Activated naive CD4-positive, alpha-beta T cell treated with anti-CD3 and anti-CD28 coated beads for 36 hours (primary cell): ENCODE measurements around the gene NRXN3. TPM values are rescaled to one million over a fixed set of nuclear protein-coding genes. Genes with fewer than 3 reads are reported as not detected.

Experiments used
- CTCF ChIA-PET: fragments of 350-600 bp; sonication (Branson Sonifier 250); formaldehyde crosslinking; loops from one replicate; lab custom pipeline; 2021; ENCODE audit warnings: antibody characterized with exemption; lab: Charles Lee
- DNase-seq: peaks from one replicate; pipeline ENCODE4 v3.0.0-alpha.2; 2020
- H3K27ac Mint-ChIP-seq: one replicate; pipeline ENCODE4 v1.8.0; 2021; ENCODE audit warnings: mild to moderate bottlenecking, mixed read lengths
- H3K27me3 Mint-ChIP-seq: one replicate; pipeline ENCODE4 v1.8.0; 2021; ENCODE audit warnings: low read depth, mixed read lengths
- H3K36me3 Mint-ChIP-seq: one replicate; pipeline ENCODE4 v1.8.0; 2021; ENCODE audit warnings: low read depth, mixed read lengths
- H3K4me1 Mint-ChIP-seq: one replicate; pipeline ENCODE4 v1.8.0; 2021; ENCODE audit warnings: low read depth, mixed read lengths
- H3K4me3 Mint-ChIP-seq: one replicate; pipeline ENCODE4 v1.8.0; 2021; ENCODE audit warnings: mild to moderate bottlenecking, moderate library complexity, mixed read lengths
- H3K9me3 Mint-ChIP-seq: one replicate; pipeline ENCODE4 v1.8.0; 2021; ENCODE audit warnings: mixed read lengths
- intact Hi-C: fragments of 100-400 bp; cut with micrococcal nuclease; formaldehyde crosslinking; loops from one replicate; pipeline ENCODE4 v1.15.1; 2023
- total RNA-seq, 2 experiments: library from RNA; stranded (reverse); gene quantifications; one replicate each; pipeline ENCODE4 v1.2.3, GENCODE V29; 2021

Gene NRXN3
- total RNA-seq, 2 experiments from 2014 or later: not detected

- intact Hi-C loops: no loop called here
- Mint-ChIP-seq H3K4me3 (no peak overlapping the region), H3K9me3 (no peaks in the 10 kb centered on the region), H3K36me3 (no peaks in the 10 kb centered on the region), H3K27me3 (no peaks in the 10 kb centered on the region), H3K4me1 (no peaks in the 10 kb centered on the region), H3K27ac (no peak overlapping the region)
- CTCF ChIA-PET: no interaction called here
- DNase-seq: no peak
These were observed 1431.9 kb downstream of the NRXN3 start for GRCh38 chr14:79602045-79602444.

- H3K4me1 Mint-ChIP-seq: no peaks in the 10 kb centered on the region
- H3K36me3 Mint-ChIP-seq: no peaks in the 10 kb centered on the region
- H3K9me3 Mint-ChIP-seq: no peaks in the 10 kb centered on the region
- H3K27me3 Mint-ChIP-seq: no peaks in the 10 kb centered on the region
- intact Hi-C loops: no loop called here
- CTCF ChIA-PET: no interaction called here
- H3K27ac Mint-ChIP-seq: no peak overlapping the region
- no peak for DNase-seq
- H3K4me3 Mint-ChIP-seq: no peak overlapping the region
These were observed 1432.6 kb downstream of the NRXN3 start for GRCh38 chr14:79602742-79603141.

DNA sequence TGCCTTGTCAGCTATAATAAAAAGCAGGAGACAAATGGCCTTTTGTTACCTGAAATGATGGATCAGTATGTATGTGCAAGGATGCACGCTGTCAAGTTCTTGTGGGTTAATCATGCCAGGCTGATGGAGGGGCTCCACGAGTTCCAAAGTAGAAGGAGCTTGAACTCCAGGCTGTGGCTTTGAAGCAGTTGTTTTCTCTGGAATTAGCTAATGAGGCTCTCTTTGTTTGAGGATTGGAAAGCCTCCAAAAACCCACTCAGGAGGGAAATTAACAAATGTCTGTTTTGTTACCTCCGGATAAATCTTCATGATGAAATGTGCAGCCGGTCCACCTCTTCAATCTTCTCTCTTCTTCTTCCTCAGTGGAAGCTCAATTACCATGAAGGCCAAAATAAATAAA is 1435.7 kb downstream of the NRXN3 start:
- intact Hi-C loops: no loop called here
- CTCF ChIA-PET: no interaction called here
- H3K27ac Mint-ChIP-seq: no peak overlapping the region
- no peaks in the 10 kb centered on the region for H3K4me1 Mint-ChIP-seq
- H3K4me3 Mint-ChIP-seq: no peak overlapping the region
- no peak for DNase-seq
- H3K36me3 Mint-ChIP-seq: no peaks in the 10 kb centered on the region
- H3K9me3 Mint-ChIP-seq: no peaks in the 10 kb centered on the region
- no peaks in the 10 kb centered on the region for H3K27me3 Mint-ChIP-seq

DNA sequence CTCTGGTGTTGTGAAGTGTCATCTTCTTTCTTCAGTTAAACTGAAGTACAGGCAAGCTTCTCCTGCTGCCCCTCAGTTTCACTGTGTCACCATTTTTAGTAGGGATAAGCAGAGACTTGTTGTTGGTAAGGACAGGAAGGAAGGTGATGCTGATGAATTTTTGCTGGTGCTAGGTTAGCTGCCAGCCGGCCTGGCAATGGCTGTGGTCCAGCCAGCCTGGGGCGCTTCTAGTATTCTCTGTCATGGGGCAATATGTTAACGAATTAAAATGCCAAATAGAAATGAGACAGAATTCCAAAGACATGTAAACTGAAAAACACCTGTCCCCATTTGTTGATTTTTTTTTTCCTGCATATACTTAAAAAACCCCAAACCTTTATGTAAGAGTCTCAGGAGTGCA is 1438.3 kb downstream of the NRXN3 start:
- Mint-ChIP-seq H3K27ac (no peak overlapping the region), H3K9me3 (no peaks in the 10 kb centered on the region)
- intact Hi-C loops: no loop called here

DNA sequence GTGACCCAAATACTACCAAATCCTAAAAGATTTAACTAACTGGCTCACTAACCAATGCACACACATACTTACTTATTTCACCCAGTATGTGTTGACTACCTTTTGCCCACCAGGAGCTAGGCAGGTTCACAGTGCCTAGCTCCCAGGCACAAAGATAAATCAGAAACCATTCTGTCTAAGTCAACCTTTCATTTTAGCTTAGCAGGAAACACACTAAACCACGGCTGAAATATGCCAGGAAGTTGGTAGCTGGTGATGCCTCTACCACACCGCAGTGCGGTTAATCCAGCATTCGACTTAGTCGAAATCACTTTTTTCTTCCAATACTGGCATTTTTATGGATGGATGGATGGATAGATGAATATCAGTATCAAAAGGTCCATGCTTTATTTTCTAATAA is 1443.5 kb downstream of the NRXN3 start:
- Mint-ChIP-seq H3K27ac (no peak overlapping the region), H3K4me3 (no peak overlapping the region), H3K9me3 (peaks cover 3% of the 10 kb centered on the region), H3K36me3 (no peaks in the 10 kb centered on the region), H3K27me3 (no peaks in the 10 kb centered on the region), H3K4me1 (no peaks in the 10 kb centered on the region)
- intact Hi-C loops: no loop called here
- DNase-seq: no peak
- CTCF ChIA-PET: no interaction called here

More for the DNA sequence above, 1438.3 kb downstream of the NRXN3 start:
- CTCF ChIA-PET: no interaction called here
- Mint-ChIP-seq H3K4me1 (no peaks in the 10 kb centered on the region), H3K27me3 (no peaks in the 10 kb centered on the region), H3K4me3 (no peak overlapping the region), H3K36me3 (no peaks in the 10 kb centered on the region)
- no peak for DNase-seq

- no peak overlapping the region for H3K4me3 Mint-ChIP-seq
- H3K27ac Mint-ChIP-seq: no peak overlapping the region
- H3K9me3 Mint-ChIP-seq: peaks cover 3% of the 10 kb centered on the region
- no peak for DNase-seq
- CTCF ChIA-PET: no interaction called here
- intact Hi-C loops: no loop called here
- H3K4me1 Mint-ChIP-seq: no peaks in the 10 kb centered on the region
- H3K27me3 Mint-ChIP-seq: no peaks in the 10 kb centered on the region
- H3K36me3 Mint-ChIP-seq: no peaks in the 10 kb centered on the region
These were observed 1444.3 kb downstream of the NRXN3 start for GRCh38 chr14:79614448-79614847.

DNA sequence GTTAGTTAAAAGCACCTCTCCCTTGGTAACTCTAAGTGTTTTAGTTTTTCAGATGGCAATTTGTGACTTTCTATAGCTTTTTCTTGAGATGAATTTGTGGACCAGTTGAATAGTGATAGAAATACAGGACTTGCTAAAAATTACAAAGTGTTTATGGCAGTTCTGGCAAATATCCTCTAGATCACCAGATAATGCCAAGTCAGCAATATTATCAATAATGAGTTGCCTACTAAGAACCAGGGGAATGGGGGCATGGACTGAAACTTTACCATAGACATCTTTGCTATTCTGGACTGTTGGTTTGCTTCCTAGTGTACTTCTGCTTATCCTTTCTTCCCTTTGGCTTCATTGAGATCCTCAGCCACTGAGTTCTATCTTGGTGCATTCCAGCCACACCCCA is 1456.9 kb downstream of the NRXN3 start:
- DNase-seq: no peak
- peaks cover 5% of the 10 kb centered on the region for H3K9me3 Mint-ChIP-seq
- H3K27me3 Mint-ChIP-seq: peaks cover 2% of the 10 kb centered on the region
- CTCF ChIA-PET: no interaction called here
- H3K36me3 Mint-ChIP-seq: no peaks in the 10 kb centered on the region
- no peaks in the 10 kb centered on the region for H3K4me1 Mint-ChIP-seq
- H3K4me3 Mint-ChIP-seq: no peak overlapping the region
- H3K27ac Mint-ChIP-seq: no peak overlapping the region
- intact Hi-C loops: no loop called here

DNA sequence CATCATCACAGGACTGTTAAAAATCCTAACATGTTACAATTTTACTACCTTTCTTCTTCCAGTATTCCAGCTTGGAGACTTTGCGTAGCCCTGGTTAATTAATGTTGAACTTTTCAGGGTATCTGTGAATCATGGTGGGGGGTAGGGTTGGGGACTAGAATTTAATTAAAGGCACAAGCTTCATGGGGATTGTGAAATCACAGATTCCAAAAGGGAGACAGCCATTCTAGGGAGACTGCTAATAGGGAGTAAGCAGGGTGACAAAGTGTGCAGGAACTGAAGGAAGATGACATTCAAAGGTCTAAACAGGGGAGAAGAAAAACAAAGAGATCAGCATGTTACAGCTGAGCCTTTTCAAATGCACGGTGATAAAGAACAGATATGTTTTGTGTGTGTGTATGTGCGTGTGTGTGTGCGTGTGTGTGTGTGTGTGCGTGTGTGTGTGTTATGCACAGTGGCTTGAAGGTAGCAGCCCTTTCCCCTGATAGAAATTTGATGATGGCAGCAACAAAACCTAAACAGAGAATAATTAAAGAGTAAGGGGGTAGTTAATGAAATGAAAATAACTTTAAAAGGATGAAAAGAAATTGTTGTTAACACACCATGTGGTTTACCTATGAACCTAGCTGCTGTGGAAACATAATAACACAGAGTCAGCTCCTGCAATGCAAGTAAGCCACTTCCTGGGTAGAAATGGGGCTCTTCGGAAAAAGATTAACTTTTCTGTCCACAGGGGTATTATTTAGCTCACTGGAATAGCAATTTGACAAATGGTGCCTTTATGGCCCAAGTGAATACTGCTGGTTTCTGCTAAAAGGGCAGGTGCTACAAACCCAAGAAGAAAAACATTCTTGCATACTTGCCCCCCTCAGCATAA is 1459.5 kb downstream of the NRXN3 start:
- intact Hi-C loops: no loop called here
- Mint-ChIP-seq H3K27ac (no peak overlapping the region), H3K4me3 (no peak overlapping the region), H3K4me1 (no peaks in the 10 kb centered on the region), H3K36me3 (no peaks in the 10 kb centered on the region), H3K27me3 (peaks cover 2% of the 10 kb centered on the region), H3K9me3 (peaks cover 8% of the 10 kb centered on the region)
- no peak for DNase-seq
- CTCF ChIA-PET: no interaction called here

GRCh38 chr14:79630288-79630960 is 1460.3 kb downstream of the NRXN3 start:
- H3K4me1 Mint-ChIP-seq: no peaks in the 10 kb centered on the region
- H3K27me3 Mint-ChIP-seq: peaks cover 2% of the 10 kb centered on the region
- CTCF ChIA-PET: no interaction called here
- DNase-seq: no peak
- no peaks in the 10 kb centered on the region for H3K36me3 Mint-ChIP-seq
- no peak overlapping the region for H3K27ac Mint-ChIP-seq
- intact Hi-C loops: no loop called here
- no peak overlapping the region for H3K4me3 Mint-ChIP-seq
- H3K9me3 Mint-ChIP-seq: peaks cover 8% of the 10 kb centered on the region

DNA sequence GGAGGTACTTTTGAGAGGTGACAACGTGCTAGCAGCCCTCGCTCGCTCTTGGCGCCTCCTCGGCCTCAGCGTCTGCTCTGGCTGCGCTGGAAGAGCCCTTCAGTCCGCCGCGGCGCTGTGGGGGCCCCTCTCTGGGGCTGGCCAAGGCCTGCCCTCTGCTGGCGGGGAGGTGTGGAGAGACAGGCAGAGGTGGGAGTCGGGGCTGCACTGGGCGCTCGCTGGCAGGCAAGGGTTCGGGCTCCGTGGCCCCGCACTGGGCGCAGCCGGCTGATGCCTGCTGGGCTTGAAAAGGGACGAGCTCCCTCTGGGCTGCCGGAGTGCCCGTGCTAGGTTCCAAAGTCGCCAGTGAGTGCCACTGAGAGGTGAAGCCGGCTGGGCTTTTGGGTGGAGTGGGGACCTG is 1461.1 kb downstream of the NRXN3 start:
- no peak for DNase-seq
- Mint-ChIP-seq H3K27me3 (peaks cover 2% of the 10 kb centered on the region), H3K4me1 (no peaks in the 10 kb centered on the region), H3K9me3 (peaks cover 6% of the 10 kb centered on the region), H3K4me3 (no peak overlapping the region), H3K27ac (no peak overlapping the region), H3K36me3 (no peaks in the 10 kb centered on the region)
- intact Hi-C loops: no loop called here
- CTCF ChIA-PET: no interaction called here

- intact Hi-C loops: no loop called here
- H3K9me3 Mint-ChIP-seq: peaks cover 2% of the 10 kb centered on the region
- CTCF ChIA-PET: no interaction called here
These were observed 1468.6 kb downstream of the NRXN3 start for GRCh38 chr14:79638672-79639266.

DNA sequence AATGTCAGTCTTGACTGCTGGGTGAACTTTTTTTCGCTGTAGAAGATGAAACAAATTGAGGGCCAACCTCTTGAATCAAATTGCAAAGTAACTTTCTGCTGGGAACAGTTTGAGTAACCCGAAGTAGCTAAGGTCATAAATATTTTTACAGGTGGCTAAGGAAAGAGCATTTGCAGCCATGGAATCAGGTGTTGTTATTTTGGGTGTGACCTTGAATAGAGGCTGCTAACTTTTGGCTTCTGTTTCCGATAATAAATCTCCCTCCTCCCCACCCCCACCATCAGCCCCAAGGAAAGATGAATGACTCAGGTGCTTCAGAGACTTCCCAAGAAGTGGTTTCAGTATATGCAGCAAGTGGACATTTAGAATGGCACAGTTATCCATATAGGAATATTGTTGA is 1469.4 kb downstream of the NRXN3 start:
- Mint-ChIP-seq H3K27ac (no peak overlapping the region), H3K27me3 (no peaks in the 10 kb centered on the region), H3K4me1 (no peaks in the 10 kb centered on the region), H3K9me3 (no peaks in the 10 kb centered on the region), H3K36me3 (no peaks in the 10 kb centered on the region), H3K4me3 (no peak overlapping the region)
- intact Hi-C loops: no loop called here
- no peak for DNase-seq
- CTCF ChIA-PET: no interaction called here

More at GRCh38 chr14:79638672-79639266, 1468.6 kb downstream of the NRXN3 start:
- Mint-ChIP-seq H3K27ac (no peak overlapping the region), H3K4me1 (no peaks in the 10 kb centered on the region), H3K27me3 (no peaks in the 10 kb centered on the region), H3K36me3 (no peaks in the 10 kb centered on the region), H3K4me3 (no peak overlapping the region)
- DNase-seq: no peak
